HAP-1 (cell line): ENCODE data around the gene MCTP1.
"Not testable (repeated sequence)": the region's sequence is repeated elsewhere in the genome, so short reads cannot be mapped to it uniquely, and the experiment has no call there.

ENCODE experiments used
- DNase-seq, 2 experiments: peaks; one replicate each; pipeline ENCODE4 v3.0.0-alpha.2; 2016 to 2020; ENCODE audit warnings: low spot score in 2 of 2
- H3K27me3 ChIP-seq: fragments of 250-450 bp; sonication (Bioruptor Pico); 2 replicates; pipeline ENCODE4 v1.5.1; 2020; ENCODE audit warnings: low read depth, mild to moderate bottlenecking, moderate library complexity
- H3K36me3 ChIP-seq: fragments of 250-450 bp; sonication (Bioruptor Pico); replicated peaks from 2 replicates; pipeline ENCODE4 v1.5.1; 2020; ENCODE audit warnings: mild to moderate bottlenecking
- H3K4me1 ChIP-seq: fragments of 250-450 bp; sonication (Bioruptor Pico); 2 replicates; pipeline ENCODE4 v1.5.1; 2020; ENCODE audit warnings: mild to moderate bottlenecking
- H3K4me3 ChIP-seq: fragments of 250-450 bp; sonication (Bioruptor Pico); 2 replicates; pipeline ENCODE4 v1.5.1; 2020; ENCODE audit warnings: mild to moderate bottlenecking, moderate library complexity
- H3K9me3 ChIP-seq: fragments of 250-450 bp; sonication (Bioruptor Pico); 2 replicates; pipeline ENCODE4 v1.5.1; 2020; ENCODE audit warnings: mild to moderate bottlenecking, moderate library complexity
- in situ Hi-C: fragments of 300-500 bp; cut with MboI; formaldehyde crosslinking; loops from 3 replicates; pipeline ENCODE4 v1.14.3; 2020; ENCODE audit warnings: low sequenced_read_pairs, inconsistent platforms, mixed read lengths

Gene MCTP1

DNA sequence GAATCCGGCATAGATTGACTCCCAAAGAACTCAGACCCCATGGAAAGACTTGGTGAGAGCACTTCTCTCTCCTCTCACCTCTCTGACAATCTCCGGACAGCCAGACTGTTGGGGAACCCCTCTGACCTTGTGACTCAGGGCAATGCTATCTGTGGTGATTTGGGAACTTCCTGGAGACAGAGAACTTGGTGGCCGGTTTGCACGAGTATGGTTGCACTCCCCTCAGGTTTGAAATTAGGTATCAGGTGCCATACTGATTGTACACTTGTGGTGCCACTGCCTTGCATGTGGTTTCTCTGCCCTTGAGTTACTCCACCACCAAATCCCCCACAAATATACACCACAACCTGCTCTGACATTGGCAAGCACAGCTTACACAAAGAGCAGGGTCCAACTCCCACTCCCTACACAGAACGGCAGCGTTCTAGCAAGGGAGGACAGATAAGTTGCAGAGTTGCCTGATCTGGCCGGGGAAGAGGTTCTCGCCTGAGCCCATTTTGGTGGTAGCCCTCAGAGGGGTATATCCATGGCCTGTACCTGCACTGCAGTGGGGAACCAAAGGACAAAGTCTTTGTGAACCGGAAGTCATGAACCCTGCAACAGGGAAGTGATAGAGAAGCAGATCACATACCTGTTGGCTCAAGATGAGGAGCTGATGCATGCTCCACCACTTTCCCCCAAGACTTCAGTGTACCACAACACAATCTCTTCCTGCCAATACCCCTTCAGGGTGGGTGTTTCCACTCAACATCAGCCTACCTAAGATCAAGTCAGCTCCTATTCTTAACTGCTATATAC is 255.1 kb downstream of the MCTP1 start:
- in situ Hi-C loops = no loop called here
- Histone ChIP-seq H3K36me3 (no peaks in the 10 kb centered on the region), H3K27me3 (no peaks in the 10 kb centered on the region), H3K4me1 (no peaks in the 10 kb centered on the region), H3K9me3 (no peaks in the 10 kb centered on the region), H3K4me3 (no peak overlapping the region)
- no peak for DNase-seq

DNA sequence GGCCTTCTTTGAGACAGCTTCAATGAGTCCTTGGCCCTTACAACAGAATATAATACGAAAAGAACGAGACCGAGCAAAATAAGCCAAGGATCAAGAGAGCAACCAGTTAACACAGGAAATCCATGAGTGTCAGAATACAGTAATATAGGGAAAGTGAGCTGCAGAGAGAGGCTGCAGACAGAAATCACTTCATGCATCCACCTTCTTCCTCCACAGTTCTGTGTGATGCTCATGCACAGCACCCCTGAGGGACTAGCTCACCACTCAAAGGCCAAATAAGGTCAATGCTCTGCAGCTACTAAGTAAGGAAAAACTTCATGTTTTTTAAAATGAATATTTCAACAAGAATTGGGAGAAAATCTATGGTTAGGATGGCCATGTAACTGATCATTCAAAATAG is 257.1 kb downstream of the MCTP1 start:
- Histone ChIP-seq H3K9me3 (no peaks in the 10 kb centered on the region), H3K27me3 (no peaks in the 10 kb centered on the region), H3K4me1 (no peaks in the 10 kb centered on the region), H3K36me3 (no peaks in the 10 kb centered on the region), H3K4me3 (no peak overlapping the region)
- no peak for DNase-seq
- in situ Hi-C loops = no loop called here

DNA sequence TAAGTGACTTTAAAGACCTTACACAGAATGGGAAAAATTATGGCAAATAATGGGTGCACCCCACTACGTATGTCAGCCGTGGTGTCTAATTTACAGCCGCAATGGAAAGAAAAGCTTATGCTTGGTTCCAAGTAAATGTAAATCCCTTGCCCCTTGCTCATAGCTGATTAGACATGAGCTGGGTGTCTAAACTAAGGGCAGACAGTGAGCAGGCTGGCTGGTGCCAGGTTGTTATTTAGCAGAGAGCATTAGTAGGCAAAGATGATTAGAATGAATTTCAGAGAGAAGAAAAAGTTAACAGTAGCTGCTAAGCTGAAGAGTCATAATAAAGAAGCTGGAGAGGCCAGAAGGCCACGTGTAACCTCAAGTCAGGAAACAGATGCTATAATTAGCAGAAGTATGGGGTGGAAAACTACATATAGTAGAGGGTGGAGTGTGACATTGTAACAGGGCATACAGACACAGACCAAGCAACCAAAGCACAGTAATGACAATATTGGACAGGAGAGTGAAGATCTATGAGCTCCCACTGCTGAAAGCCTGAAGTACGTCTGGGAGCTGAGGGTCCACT is 257.7 kb downstream of the MCTP1 start:
- H3K27me3 ChIP-seq = no peaks in the 10 kb centered on the region
- DNase-seq = no peak
- in situ Hi-C loops = no loop called here
- H3K9me3 ChIP-seq = no peaks in the 10 kb centered on the region
- no peak overlapping the region for H3K4me3 ChIP-seq
- no peaks in the 10 kb centered on the region for H3K36me3 ChIP-seq
- no peaks in the 10 kb centered on the region for H3K4me1 ChIP-seq

DNA sequence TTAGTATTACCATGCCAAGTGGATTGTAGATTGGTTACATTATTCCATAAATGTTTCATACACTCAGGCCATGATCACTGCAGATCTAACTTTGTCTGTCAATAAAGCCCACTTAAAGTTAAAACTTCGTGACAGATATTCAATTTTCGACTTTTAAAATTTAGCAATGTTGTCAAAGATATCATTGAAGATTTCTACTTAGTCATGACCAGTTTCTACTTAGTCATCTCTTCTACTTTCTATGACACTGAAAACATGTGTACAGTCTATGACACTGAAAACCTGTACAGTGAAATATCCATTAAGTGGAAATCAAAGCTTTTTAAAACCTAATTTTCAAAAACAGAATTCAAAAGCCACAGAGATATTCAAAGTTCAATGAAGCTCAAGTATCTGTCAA is 258.2 kb downstream of the MCTP1 start:
- H3K9me3 ChIP-seq = no peaks in the 10 kb centered on the region
- H3K4me3 ChIP-seq = no peak overlapping the region
- no peak for DNase-seq
- in situ Hi-C loops = no loop called here
- H3K4me1 ChIP-seq = no peaks in the 10 kb centered on the region
- no peaks in the 10 kb centered on the region for H3K27me3 ChIP-seq
- no peaks in the 10 kb centered on the region for H3K36me3 ChIP-seq

DNA sequence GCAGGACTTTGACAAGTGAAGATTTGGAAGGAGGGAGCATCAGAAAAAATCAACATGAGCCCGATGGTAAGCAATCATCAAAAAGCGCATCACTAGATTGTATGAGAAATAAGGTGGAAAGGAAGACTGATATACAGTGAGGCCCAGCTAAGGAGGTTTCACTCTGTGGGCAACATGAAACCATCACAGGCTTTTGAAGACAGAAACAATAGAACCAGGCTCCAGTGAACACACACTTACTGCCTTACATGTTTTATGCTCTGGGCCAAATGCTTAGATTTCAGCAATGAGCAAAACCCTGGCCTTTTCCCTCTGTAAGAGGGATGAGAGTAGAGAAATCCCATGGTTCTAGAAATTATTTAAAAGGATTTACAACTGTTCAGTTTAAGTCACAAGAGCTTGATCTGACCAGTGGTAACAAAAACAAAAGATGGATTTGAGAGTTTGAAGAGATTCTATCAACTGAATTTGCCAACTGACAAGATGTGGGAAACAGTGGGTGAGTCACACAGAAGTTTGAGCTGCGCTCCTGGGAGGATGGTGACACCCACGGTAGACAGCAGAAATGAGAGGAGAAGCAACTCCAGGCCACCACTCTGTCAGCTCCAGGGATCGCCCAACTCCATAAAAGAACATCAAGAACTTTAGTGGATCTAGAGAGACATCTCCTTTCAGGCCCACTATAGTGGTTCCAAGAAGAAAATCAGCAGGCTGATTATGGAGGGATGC is 261.8 kb downstream of the MCTP1 start:
- H3K4me1 ChIP-seq = peaks cover 3% of the 10 kb centered on the region; the same call in 1 of the 2 replicates
- no peak overlapping the region for H3K4me3 ChIP-seq
- no peaks in the 10 kb centered on the region for H3K27me3 ChIP-seq
- no peaks in the 10 kb centered on the region for H3K36me3 ChIP-seq
- no peak for DNase-seq
- in situ Hi-C loops = no loop called here
- H3K9me3 ChIP-seq = no peaks in the 10 kb centered on the region

DNA sequence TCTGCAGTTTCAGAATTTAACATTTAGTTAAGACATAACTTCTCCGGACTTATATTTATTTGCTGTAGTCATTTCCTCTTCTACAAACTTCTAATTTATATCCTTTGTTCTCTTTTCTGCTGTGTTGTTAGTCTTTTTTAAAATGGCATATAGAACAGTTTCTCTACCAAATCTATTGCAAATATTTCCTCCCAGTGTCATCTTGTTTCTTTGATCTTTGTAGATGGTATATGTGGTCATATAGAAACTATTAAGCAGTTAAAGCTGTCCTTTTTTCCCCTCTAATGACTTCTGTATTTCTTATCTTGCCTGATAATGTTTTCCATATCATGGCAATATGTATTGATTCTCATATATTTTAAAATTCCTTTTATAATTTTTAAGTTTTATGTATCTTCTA is 264.5 kb downstream of the MCTP1 start:
- DNase-seq = no peak
- no peaks in the 10 kb centered on the region for H3K27me3 ChIP-seq
- H3K4me3 ChIP-seq = no peak overlapping the region
- in situ Hi-C loops = no loop called here
- H3K36me3 ChIP-seq = no peaks in the 10 kb centered on the region
- peaks cover 8% of the 10 kb centered on the region; the same call in 1 of the 2 replicates for H3K4me1 ChIP-seq
- H3K9me3 ChIP-seq = no peaks in the 10 kb centered on the region

DNA sequence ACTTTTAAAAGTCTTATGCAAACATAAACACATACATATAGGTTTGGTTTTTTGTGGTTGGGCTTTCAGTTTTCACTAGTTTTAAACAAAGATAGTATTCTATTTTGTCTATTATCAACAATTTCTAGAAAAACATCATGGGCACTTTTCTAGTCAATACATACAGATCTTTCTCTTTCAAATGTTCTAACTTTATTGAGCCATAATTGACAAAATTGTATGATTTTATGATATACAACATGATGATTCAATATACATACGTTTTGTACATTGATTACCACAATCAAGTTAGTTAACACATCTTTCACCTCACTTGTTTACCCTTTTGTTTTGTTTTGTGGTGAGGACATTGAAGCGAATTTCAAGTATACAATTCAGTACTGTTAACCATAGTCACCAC is 265.9 kb downstream of the MCTP1 start:
- peaks cover 8% of the 10 kb centered on the region; the same call in 1 of the 2 replicates for H3K4me1 ChIP-seq
- in situ Hi-C loops = no loop called here
- no peak overlapping the region for H3K4me3 ChIP-seq
- no peak for DNase-seq
- no peaks in the 10 kb centered on the region for H3K36me3 ChIP-seq
- no peaks in the 10 kb centered on the region for H3K27me3 ChIP-seq
- no peaks in the 10 kb centered on the region for H3K9me3 ChIP-seq

DNA sequence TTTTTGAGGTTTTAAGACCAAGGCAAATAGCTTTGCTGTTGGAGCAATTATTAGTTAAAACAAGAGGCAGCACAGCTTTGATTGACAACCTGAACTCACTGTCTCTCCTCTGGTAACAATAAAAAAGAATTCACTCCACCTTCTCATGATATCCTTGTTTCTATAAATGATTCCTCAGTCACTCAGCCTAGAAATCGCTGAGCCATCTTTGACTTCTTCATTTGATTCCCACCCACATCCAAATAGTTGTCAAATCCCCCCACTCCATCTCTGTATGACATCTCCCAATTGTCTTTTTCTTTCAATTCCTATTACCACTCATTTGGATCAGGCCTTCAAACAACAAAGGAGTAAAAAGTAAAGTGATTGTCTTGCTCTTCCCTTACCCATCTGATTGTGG is 266.4 kb downstream of the MCTP1 start:
- no peak overlapping the region for H3K4me3 ChIP-seq
- H3K9me3 ChIP-seq = no peaks in the 10 kb centered on the region
- DNase-seq = no peak
- H3K27me3 ChIP-seq = no peaks in the 10 kb centered on the region
- no peaks in the 10 kb centered on the region for H3K36me3 ChIP-seq
- H3K4me1 ChIP-seq = peaks cover 8% of the 10 kb centered on the region; the same call in 1 of the 2 replicates
- in situ Hi-C loops = no loop called here

DNA sequence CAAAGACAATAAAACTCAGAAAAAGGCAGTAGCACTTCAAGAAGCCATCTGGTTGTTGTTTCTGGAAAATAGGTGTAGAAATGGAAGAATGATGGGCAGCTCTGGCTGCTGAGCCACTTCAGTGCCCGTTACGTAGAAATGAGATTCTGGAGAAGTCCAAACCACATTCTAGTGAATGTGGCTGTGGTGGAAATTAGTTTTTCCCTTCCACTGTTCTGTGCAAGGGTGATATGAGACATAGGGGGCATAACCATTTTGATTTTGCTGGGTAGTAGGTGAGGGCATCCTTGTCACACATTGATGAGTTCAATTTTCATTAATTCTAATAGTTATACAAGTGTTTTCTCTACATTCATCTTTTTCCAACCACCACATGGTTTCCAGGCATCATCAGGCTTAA is 275.1 kb downstream of the MCTP1 start:
- Histone ChIP-seq H3K4me3 (no peak overlapping the region), H3K9me3 (0 out of 2 replicates have a peak, but pooled peaks cover 2% of the 10 kb centered on the region), H3K4me1 (peaks cover 5% of the 10 kb centered on the region), H3K27me3 (no peaks in the 10 kb centered on the region), H3K36me3 (no peaks in the 10 kb centered on the region)
- in situ Hi-C loops = no loop called here
- no peak for DNase-seq

DNA sequence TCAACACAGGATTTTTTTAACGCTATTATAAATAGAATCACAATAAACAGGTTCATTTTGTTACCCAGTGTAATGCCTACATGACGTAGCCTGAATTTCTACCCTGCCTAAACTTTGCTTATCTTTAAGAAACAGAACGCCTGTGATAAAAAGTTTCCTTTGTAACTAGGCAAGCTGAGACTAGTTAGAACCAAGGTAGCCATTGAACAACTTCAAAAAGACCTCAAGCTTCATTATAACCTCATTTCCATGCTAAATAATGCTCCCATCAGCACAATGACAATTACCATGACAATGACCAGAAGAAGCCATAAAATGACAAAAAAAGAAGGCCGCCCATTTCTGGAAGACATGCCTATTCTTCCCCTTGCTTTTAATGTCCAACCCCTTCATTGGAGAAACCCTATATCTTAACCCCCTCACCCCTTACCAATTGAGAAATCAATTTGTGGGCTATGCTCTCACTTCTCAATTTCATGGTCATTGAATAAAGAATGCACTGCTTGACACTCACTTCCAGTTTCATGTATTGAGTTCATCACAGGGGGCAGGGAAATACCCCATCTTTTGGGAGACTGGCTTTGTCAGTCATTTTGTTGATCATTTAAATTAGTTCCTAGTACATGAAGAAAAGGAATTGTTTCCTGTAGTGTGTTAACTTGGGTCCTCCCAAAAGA is 276.8 kb downstream of the MCTP1 start:
- H3K4me3 ChIP-seq = no peak overlapping the region
- H3K27me3 ChIP-seq = no peaks in the 10 kb centered on the region
- 0 out of 2 replicates have a peak, but pooled peaks cover 3% of the 10 kb centered on the region for H3K9me3 ChIP-seq
- in situ Hi-C loops = no loop called here
- peak in 1 of 2 experiments; percentile 52 for DNase-seq
- H3K4me1 ChIP-seq = peaks cover 5% of the 10 kb centered on the region
- H3K36me3 ChIP-seq = no peaks in the 10 kb centered on the region

DNA sequence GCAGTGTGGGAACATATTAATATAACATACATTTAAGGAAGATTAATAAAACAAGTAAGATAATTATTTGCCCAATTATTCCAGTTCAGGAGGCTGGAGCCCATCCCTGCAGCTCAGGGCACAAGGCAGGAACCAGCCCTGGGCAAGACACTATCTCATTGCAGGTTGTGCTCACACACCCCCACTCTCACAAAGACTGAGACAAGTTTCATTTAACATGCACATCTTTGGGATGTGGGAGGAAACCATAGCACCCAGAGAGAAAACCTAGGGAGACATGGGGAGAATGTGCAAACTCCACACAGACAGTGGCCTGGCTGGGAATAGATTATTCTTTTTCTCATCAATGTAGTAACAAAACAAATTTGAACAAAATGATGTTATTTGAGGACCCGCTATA is 279.1 kb downstream of the MCTP1 start:
- H3K27me3 ChIP-seq = no peaks in the 10 kb centered on the region
- no peak for DNase-seq
- in situ Hi-C loops = no loop called here
- peaks cover 5% of the 10 kb centered on the region for H3K4me1 ChIP-seq
- H3K4me3 ChIP-seq = no peak overlapping the region
- 0 out of 2 replicates have a peak, but pooled peaks cover 3% of the 10 kb centered on the region for H3K9me3 ChIP-seq
- H3K36me3 ChIP-seq = no peaks in the 10 kb centered on the region

DNA sequence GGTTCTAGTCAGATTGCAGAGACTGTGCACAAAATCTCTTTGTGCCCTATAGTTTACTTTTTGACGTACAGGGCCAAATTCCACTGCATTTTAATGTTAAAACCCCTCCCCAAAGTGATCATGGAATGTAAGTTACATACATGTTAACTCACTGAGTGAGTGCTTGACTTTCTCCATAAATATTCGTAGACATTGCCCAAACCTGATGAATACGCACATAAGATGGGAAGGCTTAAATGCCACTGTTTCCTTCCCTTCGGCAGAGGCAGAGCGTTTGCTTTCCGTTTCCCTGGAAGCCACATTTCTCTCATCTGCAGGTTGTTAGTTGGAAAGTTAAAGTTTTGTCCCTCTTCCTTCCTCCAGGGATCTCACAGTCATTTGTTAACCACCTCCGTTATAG is 286.2 kb downstream of the MCTP1 start:
- no peak overlapping the region for H3K4me3 ChIP-seq
- DNase-seq = no peak
- H3K4me1 ChIP-seq = no peaks in the 10 kb centered on the region
- no peaks in the 10 kb centered on the region for H3K36me3 ChIP-seq
- H3K9me3 ChIP-seq = no peaks in the 10 kb centered on the region
- in situ Hi-C loops = no loop called here
- H3K27me3 ChIP-seq = no peaks in the 10 kb centered on the region; the same call in 1 of the 2 replicates

DNA sequence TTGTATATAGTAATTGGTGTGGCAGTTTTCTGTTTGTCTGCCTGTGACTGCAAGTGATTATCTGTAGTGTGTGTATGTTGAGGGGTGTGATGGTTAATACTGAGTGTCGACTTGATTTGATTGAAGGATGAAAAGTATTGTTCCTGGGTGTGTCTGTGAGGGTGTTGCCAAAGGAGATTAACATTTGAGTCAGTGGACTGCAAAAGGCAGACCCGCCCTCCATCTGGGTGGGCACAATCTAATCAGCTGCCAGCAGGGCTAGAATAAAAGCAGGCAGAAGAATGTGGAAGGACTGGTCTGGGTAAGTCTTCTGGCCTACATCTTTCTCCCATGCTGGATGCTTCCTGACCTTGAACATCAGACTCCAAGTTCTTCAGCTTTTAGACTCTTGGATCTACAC is 290.4 kb downstream of the MCTP1 start:
- H3K9me3 ChIP-seq, H3K4me1 ChIP-seq, H3K27me3 ChIP-seq, H3K36me3 ChIP-seq, DNase-seq, in situ Hi-C loops, H3K4me3 ChIP-seq: not testable (repeated sequence)
